ENCODE results near the gene NINL. TPM values are rescaled to one million over a fixed set of nuclear protein-coding genes. Genes with fewer than 3 reads are reported as not detected.
A peak's percentile ranks its signal among the peaks of the same experiment; 100 is the strongest.
"Not testable (repeated sequence)": the region's sequence is repeated elsewhere in the genome, so short reads cannot be mapped to it uniquely, and the experiment has no call there.

NINL gene
- total RNA-seq, 6 experiments from 2014 or later = 1.9 to 2.8 (median 2.2) TPM

DNA sequence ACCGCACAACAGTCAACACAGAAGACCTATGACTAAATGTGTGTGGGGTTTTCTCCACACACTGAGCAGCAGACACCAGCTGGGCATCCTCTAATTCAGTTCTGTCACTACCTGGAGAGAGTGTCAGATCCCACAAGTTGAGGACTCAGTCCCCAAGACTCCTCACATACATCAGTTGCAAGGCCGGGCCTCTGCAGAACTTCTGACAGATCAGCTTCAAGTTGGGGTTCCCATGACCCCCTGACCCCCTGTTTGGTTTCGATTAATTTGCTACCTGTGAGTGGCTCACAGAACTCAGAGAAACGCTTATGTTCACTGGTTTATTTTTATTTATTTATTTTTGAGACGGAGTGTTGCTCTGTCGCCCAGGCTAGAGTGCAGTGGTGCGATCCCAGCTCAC, 3.2 kb upstream of the NINL start:
- peaks cover 14% of the 10 kb centered on the region for H3K4me1 Mint-ChIP-seq (ENCODE audit: low read depth)
- H3K27me3 Mint-ChIP-seq (ENCODE audit: insufficient read depth) = peaks cover 6% of the 10 kb centered on the region
- H3K4me3 Mint-ChIP-seq = no peak overlapping the region
- TF ChIP-seq, protein P1, sequence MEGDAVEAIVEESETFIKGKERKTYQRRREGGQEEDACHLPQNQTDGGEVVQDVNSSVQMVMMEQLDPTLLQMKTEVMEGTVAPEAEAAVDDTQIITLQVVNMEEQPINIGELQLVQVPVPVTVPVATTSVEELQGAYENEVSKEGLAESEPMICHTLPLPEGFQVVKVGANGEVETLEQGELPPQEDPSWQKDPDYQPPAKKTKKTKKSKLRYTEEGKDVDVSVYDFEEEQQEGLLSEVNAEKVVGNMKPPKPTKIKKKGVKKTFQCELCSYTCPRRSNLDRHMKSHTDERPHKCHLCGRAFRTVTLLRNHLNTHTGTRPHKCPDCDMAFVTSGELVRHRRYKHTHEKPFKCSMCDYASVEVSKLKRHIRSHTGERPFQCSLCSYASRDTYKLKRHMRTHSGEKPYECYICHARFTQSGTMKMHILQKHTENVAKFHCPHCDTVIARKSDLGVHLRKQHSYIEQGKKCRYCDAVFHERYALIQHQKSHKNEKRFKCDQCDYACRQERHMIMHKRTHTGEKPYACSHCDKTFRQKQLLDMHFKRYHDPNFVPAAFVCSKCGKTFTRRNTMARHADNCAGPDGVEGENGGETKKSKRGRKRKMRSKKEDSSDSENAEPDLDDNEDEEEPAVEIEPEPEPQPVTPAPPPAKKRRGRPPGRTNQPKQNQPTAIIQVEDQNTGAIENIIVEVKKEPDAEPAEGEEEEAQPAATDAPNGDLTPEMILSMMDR (IDR thresholded peaks at IDR 0.05) = no peak
- no peaks in the 10 kb centered on the region for H3K9me3 Mint-ChIP-seq
- peaks cover 4% of the 10 kb centered on the region; the same call in 1 of the 2 replicates for H3K36me3 Mint-ChIP-seq (ENCODE audit: low read depth)
- DNase-seq = no peak
- no peak overlapping the region for H3K27ac Mint-ChIP-seq

DNA sequence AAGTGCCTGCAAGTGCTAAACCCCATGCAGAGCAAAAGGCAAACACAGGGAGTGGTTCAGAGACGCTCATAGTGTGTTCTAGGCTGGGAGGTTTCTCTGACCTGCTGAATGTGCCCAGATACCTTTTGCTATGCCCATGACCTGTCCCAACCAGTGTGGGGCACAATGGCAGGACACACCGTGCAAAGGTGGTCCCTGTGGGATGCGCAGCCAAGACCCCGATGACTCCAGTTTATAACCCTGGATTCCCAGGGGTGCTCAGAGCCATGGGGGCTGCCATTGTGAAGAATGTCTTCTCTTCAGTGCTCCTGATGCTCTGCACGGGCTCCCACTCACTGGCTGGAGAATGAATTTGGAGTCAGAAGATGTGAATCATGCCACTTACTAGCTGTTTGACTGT, 2.2 kb upstream of the NINL start:
- no peak for DNase-seq

DNA sequence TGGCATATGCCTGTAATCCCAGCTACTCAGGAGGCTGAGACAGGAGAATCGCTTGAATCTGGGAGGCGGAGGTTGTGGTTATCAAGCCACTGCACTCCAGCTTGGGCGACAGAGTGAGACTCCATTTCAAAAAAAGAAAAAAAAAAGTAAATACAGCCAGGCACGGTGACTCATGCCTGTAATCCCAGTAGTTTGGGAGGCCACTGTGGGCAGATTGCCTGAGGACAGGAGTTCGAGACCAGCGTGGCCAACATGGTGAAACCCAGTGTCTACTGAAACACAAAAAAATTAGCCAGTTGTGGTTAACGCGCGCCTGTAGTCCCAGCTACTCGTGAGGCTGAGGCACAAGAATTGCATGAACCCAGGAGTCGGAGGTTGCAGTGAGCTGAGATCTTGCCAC, 1.5 kb upstream of the NINL start:
- TF ChIP-seq, protein P1 (IDR thresholded peaks at IDR 0.05) = no peak
- H3K4me1 Mint-ChIP-seq (ENCODE audit: low read depth) = peaks cover 17% of the 10 kb centered on the region
- DNase-seq = no peak
- no peak overlapping the region for H3K27ac Mint-ChIP-seq
- H3K9me3 Mint-ChIP-seq = no peaks in the 10 kb centered on the region
- no peak overlapping the region for H3K4me3 Mint-ChIP-seq
- H3K27me3 Mint-ChIP-seq (ENCODE audit: insufficient read depth) = peaks cover 5% of the 10 kb centered on the region
- H3K36me3 Mint-ChIP-seq (ENCODE audit: low read depth) = peaks cover 5% of the 10 kb centered on the region; the same call in 1 of the 2 replicates

More for the DNA sequence above, 2.2 kb upstream of the NINL start:
- H3K9me3 Mint-ChIP-seq = no peaks in the 10 kb centered on the region
- peaks cover 6% of the 10 kb centered on the region for H3K27me3 Mint-ChIP-seq (ENCODE audit: insufficient read depth)
- H3K27ac Mint-ChIP-seq = no peak overlapping the region
- peaks cover 22% of the 10 kb centered on the region for H3K4me1 Mint-ChIP-seq (ENCODE audit: low read depth)
- H3K36me3 Mint-ChIP-seq (ENCODE audit: low read depth) = peaks cover 5% of the 10 kb centered on the region; the same call in 1 of the 2 replicates
- TF ChIP-seq, protein P1 (IDR thresholded peaks at IDR 0.05) = no peak
- H3K4me3 Mint-ChIP-seq = no peak overlapping the region

DNA sequence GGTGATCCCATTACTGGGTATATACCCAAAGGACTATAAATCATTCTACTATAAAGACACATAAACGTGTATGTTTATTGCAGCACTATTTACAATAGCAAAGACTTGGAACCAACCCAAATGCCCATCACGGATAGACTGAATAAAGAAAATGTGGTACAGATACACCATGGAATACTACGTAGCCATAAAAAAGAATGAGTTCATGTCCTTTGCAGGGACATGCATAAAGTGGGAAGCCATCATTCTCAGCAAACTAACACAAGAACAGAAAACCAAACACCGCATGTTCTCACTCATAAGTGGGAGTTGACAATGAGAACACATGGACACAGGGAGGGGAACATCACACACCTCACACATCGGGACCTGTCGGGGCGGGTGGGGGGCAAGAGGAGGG, 1.7 kb downstream of the NINL start:
- H3K9me3 Mint-ChIP-seq; DNase-seq; H3K4me3 Mint-ChIP-seq; H3K27me3 Mint-ChIP-seq (ENCODE audit: insufficient read depth); H3K36me3 Mint-ChIP-seq (ENCODE audit: low read depth): not testable (repeated sequence)
- peak overlapping the region; percentile 39; the same call in 1 of the 2 replicates for H3K27ac Mint-ChIP-seq
- peaks cover 17% of the 10 kb centered on the region for H3K4me1 Mint-ChIP-seq (ENCODE audit: low read depth)

DNA sequence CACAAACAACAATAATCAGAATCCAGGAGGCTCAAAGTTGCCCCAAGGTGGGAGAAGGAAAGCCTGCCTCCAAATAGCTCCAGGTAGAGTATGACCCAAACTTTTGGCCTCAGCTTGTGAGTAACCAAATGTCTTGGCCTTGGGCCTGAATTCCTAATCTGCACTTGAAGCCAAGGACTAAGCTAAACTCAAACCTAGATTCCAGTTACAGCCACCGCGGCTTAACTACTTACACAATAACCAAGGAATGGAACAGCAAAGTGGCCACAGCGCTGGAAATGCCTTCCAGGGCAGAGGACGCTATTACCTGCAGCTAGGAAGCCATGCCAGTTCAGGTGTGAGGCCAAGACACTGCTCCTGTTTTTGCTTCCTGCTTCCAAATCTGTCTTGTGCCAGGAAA, 4.6 kb downstream of the NINL start:
- H3K27ac Mint-ChIP-seq = no peak overlapping the region
- no peak for DNase-seq
- TF ChIP-seq, protein P1 (IDR thresholded peaks at IDR 0.05) = no peak
- H3K9me3 Mint-ChIP-seq = no peaks in the 10 kb centered on the region
- no peak overlapping the region for H3K4me3 Mint-ChIP-seq
- peaks cover 1% of the 10 kb centered on the region; the same call in 1 of the 2 replicates for H3K27me3 Mint-ChIP-seq (ENCODE audit: insufficient read depth)
- H3K36me3 Mint-ChIP-seq (ENCODE audit: low read depth) = peaks cover 5% of the 10 kb centered on the region; the same call in 1 of the 2 replicates
- peaks cover 20% of the 10 kb centered on the region for H3K4me1 Mint-ChIP-seq (ENCODE audit: low read depth)

DNA sequence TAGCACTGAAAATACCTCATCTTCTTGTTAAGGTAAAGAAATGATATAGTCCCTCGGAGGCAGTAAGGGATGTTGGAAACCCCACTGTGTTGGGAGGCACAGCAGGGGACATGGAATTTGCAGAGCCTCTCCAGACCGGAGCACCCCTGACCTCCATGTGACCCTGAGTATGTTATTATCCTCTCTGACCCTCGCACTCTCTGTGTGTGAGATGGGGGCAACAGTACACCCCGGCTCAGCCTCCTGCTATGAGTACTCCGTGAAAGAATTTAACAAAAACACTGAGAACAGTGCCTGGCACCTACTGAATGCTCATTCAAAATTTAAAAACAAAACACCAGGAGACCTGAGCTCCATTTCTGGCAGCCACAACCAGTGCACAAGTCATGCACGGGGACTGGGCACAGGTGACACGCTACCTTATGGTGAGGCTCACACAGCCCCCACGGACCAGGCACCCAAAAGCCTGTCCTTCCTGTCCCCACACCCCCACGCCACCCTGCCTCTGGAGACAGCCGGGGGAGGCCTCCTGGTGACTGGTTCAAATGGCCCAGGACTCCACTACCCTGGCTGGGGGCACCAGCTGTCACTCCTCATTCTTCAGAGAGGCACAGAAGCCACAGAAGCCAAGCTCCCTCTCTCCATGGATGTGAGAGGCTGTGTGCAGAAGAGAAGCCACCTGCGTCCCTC, 6.1 kb downstream of the NINL start:
- no peak for DNase-seq
- Mint-ChIP-seq H3K4me3 (no peak overlapping the region), H3K36me3 (ENCODE audit: low read depth) (0 out of 2 replicates have a peak, but pooled peaks cover 5% of the 10 kb centered on the region), H3K27ac (no peak overlapping the region), H3K4me1 (ENCODE audit: low read depth) (peaks cover 22% of the 10 kb centered on the region), H3K9me3 (no peaks in the 10 kb centered on the region), H3K27me3 (ENCODE audit: insufficient read depth) (peaks cover 1% of the 10 kb centered on the region; the same call in 1 of the 2 replicates)
- TF ChIP-seq, protein P1 (IDR thresholded peaks at IDR 0.05) = no peak
